Progenitor cell of endocrine pancreas (in vitro differentiated cells): ENCODE data around the gene ZNF76. TPM values are rescaled to one million over a fixed set of nuclear protein-coding genes. Genes with fewer than 3 reads are reported as not detected.

ENCODE experiments used
- DNase-seq: peaks from one replicate; pipeline ENCODE4 v3.0.0; 2021; ENCODE audit warnings: low spot score; ENCODE audit not compliant: unreplicated experiment
- H3K27ac Mint-ChIP-seq: 2 replicates; pipeline ENCODE4 v1.8.0; 2021; ENCODE audit warnings: mild to moderate bottlenecking, moderate library complexity, mixed read lengths
- H3K27me3 Mint-ChIP-seq: 2 replicates; pipeline ENCODE4 v1.8.0; 2021; ENCODE audit warnings: mixed read lengths
- H3K36me3 Mint-ChIP-seq: 2 replicates; pipeline ENCODE4 v1.8.0; 2022; ENCODE audit warnings: mixed read lengths; ENCODE audit not compliant: insufficient read depth
- H3K4me1 Mint-ChIP-seq: 2 replicates; pipeline ENCODE4 v1.8.0; 2021; ENCODE audit warnings: low read depth, mixed read lengths
- H3K4me3 Mint-ChIP-seq: 2 replicates; pipeline ENCODE4 v1.8.0; 2021; ENCODE audit warnings: low read depth, mild to moderate bottlenecking, moderate library complexity, mixed read lengths
- H3K9me3 Mint-ChIP-seq: 2 replicates; pipeline ENCODE4 v1.8.0; 2021; ENCODE audit warnings: low read depth, mixed read lengths
- total RNA-seq: library from RNA; stranded (reverse); gene quantifications from 2 replicates; pipeline ENCODE4 v1.2.1, GENCODE V29; 2021
- TF ChIP-seq, protein P1 (sequence below): fragments of 200-600 bp; sonication (generic); IDR thresholded peaks from one replicate; pipeline ENCODE4 v1.5.0; 2021; ENCODE audit warnings: antibody characterized with exemption, mild to moderate bottlenecking; ENCODE audit not compliant: unreplicated experiment

ZNF76 gene
- total RNA-seq, 1 donor from 2014 or later: 61.2 TPM

- H3K4me3 Mint-ChIP-seq: no peak overlapping the region
- H3K9me3 Mint-ChIP-seq: no peaks in the 10 kb centered on the region
- TF ChIP-seq, protein P1, sequence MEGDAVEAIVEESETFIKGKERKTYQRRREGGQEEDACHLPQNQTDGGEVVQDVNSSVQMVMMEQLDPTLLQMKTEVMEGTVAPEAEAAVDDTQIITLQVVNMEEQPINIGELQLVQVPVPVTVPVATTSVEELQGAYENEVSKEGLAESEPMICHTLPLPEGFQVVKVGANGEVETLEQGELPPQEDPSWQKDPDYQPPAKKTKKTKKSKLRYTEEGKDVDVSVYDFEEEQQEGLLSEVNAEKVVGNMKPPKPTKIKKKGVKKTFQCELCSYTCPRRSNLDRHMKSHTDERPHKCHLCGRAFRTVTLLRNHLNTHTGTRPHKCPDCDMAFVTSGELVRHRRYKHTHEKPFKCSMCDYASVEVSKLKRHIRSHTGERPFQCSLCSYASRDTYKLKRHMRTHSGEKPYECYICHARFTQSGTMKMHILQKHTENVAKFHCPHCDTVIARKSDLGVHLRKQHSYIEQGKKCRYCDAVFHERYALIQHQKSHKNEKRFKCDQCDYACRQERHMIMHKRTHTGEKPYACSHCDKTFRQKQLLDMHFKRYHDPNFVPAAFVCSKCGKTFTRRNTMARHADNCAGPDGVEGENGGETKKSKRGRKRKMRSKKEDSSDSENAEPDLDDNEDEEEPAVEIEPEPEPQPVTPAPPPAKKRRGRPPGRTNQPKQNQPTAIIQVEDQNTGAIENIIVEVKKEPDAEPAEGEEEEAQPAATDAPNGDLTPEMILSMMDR: no peak
- H3K4me1 Mint-ChIP-seq: no peaks in the 10 kb centered on the region
- DNase-seq: no peak
- peaks cover 1% of the 10 kb centered on the region for H3K36me3 Mint-ChIP-seq
- H3K27ac Mint-ChIP-seq: no peak overlapping the region
- H3K27me3 Mint-ChIP-seq: no peaks in the 10 kb centered on the region
Measured at GRCh38 chr6:35275744-35276260, 16.3 kb downstream of the ZNF76 start.

DNA sequence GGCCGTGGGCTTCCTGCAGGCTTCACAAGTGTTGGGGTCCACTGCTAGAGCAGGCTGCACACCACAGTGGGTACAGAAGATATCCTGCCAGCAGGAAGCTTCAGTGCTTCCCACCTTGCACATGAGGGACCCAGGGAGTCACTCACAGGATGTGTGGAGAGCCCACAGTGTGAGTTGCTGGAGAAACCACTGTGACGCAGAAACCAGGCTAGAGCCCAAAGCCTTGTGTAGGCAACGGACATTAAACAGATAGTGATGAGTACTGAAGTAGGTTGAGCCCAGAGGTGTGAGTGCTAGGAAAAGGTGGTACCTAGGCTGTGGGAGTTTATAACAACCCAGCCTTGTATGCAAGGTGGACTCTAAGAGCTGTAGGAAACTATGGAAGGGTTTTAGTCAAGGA lies 19.2 kb downstream of the ZNF76 start:
- DNase-seq: no peak
- Mint-ChIP-seq H3K4me3 (no peak overlapping the region), H3K27me3 (no peaks in the 10 kb centered on the region), H3K27ac (peak overlapping the region; percentile 11), H3K9me3 (no peaks in the 10 kb centered on the region), H3K36me3 (peaks cover 15% of the 10 kb centered on the region), H3K4me1 (no peaks in the 10 kb centered on the region)
- TF ChIP-seq, protein P1: no peak

DNA sequence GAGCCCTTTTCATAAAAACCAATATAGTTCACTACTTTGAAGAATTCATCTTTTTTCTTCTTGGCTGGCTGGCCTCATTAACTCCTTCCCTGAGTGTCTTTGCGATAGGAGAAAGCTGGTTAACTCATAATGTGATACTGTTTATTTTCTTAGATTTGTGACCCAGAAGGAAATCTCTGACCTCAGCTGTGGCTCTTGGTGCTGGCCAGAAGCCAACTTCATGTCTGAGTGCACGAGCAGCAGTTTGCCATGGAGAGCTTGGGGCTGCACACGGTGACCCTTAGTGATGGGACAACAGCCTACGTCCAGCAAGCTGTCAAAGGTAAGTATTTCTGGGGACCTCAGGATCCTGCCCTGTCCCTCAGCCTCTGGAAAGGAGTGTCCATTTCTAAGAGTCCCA lies 21.4 kb downstream of the ZNF76 start:
- Mint-ChIP-seq H3K4me1 (no peaks in the 10 kb centered on the region), H3K27me3 (no peaks in the 10 kb centered on the region), H3K36me3 (peaks cover 18% of the 10 kb centered on the region), H3K9me3 (no peaks in the 10 kb centered on the region), H3K27ac (no peak overlapping the region), H3K4me3 (no peak overlapping the region)
- TF ChIP-seq, protein P1: no peak
- DNase-seq: no peak

- DNase-seq: no peak
- no peak overlapping the region for H3K4me3 Mint-ChIP-seq
- H3K36me3 Mint-ChIP-seq: peaks cover 20% of the 10 kb centered on the region
- no peaks in the 10 kb centered on the region for H3K9me3 Mint-ChIP-seq
- TF ChIP-seq, protein P1: no peak
- H3K4me1 Mint-ChIP-seq: no peaks in the 10 kb centered on the region
- no peak overlapping the region for H3K27ac Mint-ChIP-seq
- no peaks in the 10 kb centered on the region for H3K27me3 Mint-ChIP-seq
Measured at GRCh38 chr6:35282472-35282871, 22.9 kb downstream of the ZNF76 start.

DNA sequence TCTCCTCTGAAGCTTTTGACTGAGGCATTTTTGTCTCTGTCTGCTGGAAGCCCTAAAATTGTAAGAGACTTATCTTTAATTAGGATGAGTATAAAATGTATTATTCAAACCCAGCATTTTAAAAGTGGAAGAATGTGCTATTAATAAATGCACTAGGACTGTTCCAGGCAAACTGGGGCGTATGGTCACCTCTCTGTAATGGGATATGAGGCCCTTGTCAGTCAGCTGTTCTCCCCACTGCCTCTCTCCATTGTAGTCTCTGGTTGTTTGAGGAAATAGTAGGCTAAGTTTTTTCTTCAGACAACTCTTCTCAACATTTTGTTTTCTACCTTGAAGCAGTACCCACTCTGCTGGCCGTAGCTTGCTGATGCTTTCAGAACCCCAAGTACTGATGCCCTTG lies 23.8 kb downstream of the ZNF76 start:
- H3K9me3 Mint-ChIP-seq: no peaks in the 10 kb centered on the region
- H3K27me3 Mint-ChIP-seq: no peaks in the 10 kb centered on the region

More for the DNA sequence above, 23.8 kb downstream of the ZNF76 start:
- H3K4me1 Mint-ChIP-seq: no peaks in the 10 kb centered on the region
- no peak overlapping the region for H3K4me3 Mint-ChIP-seq
- DNase-seq: no peak
- no peak overlapping the region for H3K27ac Mint-ChIP-seq
- peaks cover 20% of the 10 kb centered on the region for H3K36me3 Mint-ChIP-seq
- TF ChIP-seq, protein P1: no peak
